CD4-positive, alpha-beta memory T cell (primary cell): ENCODE results near the gene RNASEH2C. TPM values are rescaled to one million over a fixed set of nuclear protein-coding genes. Genes with fewer than 3 reads are reported as not detected.
"Not testable (repeated sequence)": the region's sequence is repeated elsewhere in the genome, so short reads cannot be mapped to it uniquely, and the experiment has no call there.

Source experiments
- CTCF ChIA-PET: fragments of 350-600 bp; sonication (Branson Sonifier 250); formaldehyde crosslinking; loops from one replicate; lab custom pipeline; 2021; ENCODE audit warnings: inconsistent platforms; ENCODE audit not compliant: partially characterized antibody; lab: Charles Lee
- POLR2A ChIA-PET: fragments of 350-600 bp; sonication (Branson Sonifier 250); formaldehyde crosslinking; loops from one replicate; lab custom pipeline; 2021; ENCODE audit not compliant: partially characterized antibody; lab: Charles Lee
- DNase-seq, 5 donors: peaks; one replicate each; pipeline versions ENCODE4 v3.0.0 to v3.0.0-alpha.2; 2020 to 2022; ENCODE audit warnings: mixed read lengths in 1 of 5
- H3K27ac ChIP-seq: one replicate; pipeline ENCODE4 v1.7.0; 2013; ENCODE audit warnings: low read depth, low read length
- H3K27me3 ChIP-seq: 2 replicates; pipeline ENCODE4 v1.7.0; 2013; ENCODE audit warnings: mild to moderate bottlenecking, low read length, moderate library complexity; ENCODE audit not compliant: insufficient read depth
- H3K36me3 ChIP-seq: 2 replicates; pipeline ENCODE4 v1.7.0; 2013; ENCODE audit warnings: mild to moderate bottlenecking, low read length, moderate library complexity; ENCODE audit not compliant: insufficient read depth
- H3K4me1 ChIP-seq: 2 replicates; pipeline ENCODE4 v1.7.0; 2013; ENCODE audit warnings: mild to moderate bottlenecking, low read length, moderate library complexity; ENCODE audit not compliant: insufficient read depth
- H3K4me3 ChIP-seq, 2 donors: one replicate each; pipeline ENCODE4 v1.7.0; 2013; ENCODE audit warnings: low read length in 2 of 2, mild to moderate bottlenecking in 1 of 2
- H3K9me3 ChIP-seq, 2 donors: one replicate each; pipeline ENCODE4 v1.7.0; 2013; ENCODE audit warnings: low read length in 2 of 2, control low read depth in 1 of 2; ENCODE audit not compliant: control insufficient read depth in 1 of 2
- H3K27ac Mint-ChIP-seq, 7 donors: one replicate each; pipeline ENCODE4 v1.8.0; 2020 to 2021; ENCODE audit warnings: mixed read lengths in 7 of 7, mild to moderate bottlenecking in 6 of 7, inconsistent platforms in 3 of 7, moderate library complexity in 3 of 7
- H3K27me3 Mint-ChIP-seq, 2 donors: one replicate each; pipeline ENCODE4 v1.8.0; 2020 to 2021; ENCODE audit warnings: mixed read lengths in 2 of 2
- H3K36me3 Mint-ChIP-seq, 2 donors: one replicate each; pipeline ENCODE4 v1.8.0; 2020 to 2021; ENCODE audit warnings: mixed read lengths in 2 of 2, inconsistent platforms in 1 of 2, mild to moderate bottlenecking in 1 of 2
- H3K4me1 Mint-ChIP-seq, 4 donors: one replicate each; pipeline ENCODE4 v1.8.0; 2020 to 2021; ENCODE audit warnings: mixed read lengths in 4 of 4, mild to moderate bottlenecking in 1 of 4
- H3K4me3 Mint-ChIP-seq, 8 donors: one replicate each; pipeline ENCODE4 v1.8.0; 2020 to 2021; ENCODE audit warnings: mixed read lengths in 8 of 8, mild to moderate bottlenecking in 7 of 8, moderate library complexity in 6 of 8, inconsistent platforms in 3 of 8
- H3K9me3 Mint-ChIP-seq, 8 donors: one replicate each; pipeline ENCODE4 v1.8.0; 2020 to 2021; ENCODE audit warnings: mixed read lengths in 8 of 8, mild to moderate bottlenecking in 5 of 8, inconsistent platforms in 3 of 8, moderate library complexity in 1 of 8
- intact Hi-C: fragments of 100-400 bp; cut with micrococcal nuclease; formaldehyde crosslinking; loops from one replicate; pipeline ENCODE4 v1.15.1; 2023
- polyA plus RNA-seq, 2 donors: library from polyadenylated mRNA; unstranded; fragments of 300-500 nt; fragmentation: Illumina TruSeq; gene quantifications; one replicate each; pipeline ENCODE4 v1.2.3, GENCODE V29; 2021
- total RNA-seq, 2 experiments: library from RNA; stranded (reverse); gene quantifications; one replicate each; pipeline ENCODE4 v1.2.3, GENCODE V29; 2021

The RNASEH2C gene
- total and polyA plus RNA-seq, 4 experiments from 2014 or later: 61.4 to 74.2 (median 69.4) TPM

DNA sequence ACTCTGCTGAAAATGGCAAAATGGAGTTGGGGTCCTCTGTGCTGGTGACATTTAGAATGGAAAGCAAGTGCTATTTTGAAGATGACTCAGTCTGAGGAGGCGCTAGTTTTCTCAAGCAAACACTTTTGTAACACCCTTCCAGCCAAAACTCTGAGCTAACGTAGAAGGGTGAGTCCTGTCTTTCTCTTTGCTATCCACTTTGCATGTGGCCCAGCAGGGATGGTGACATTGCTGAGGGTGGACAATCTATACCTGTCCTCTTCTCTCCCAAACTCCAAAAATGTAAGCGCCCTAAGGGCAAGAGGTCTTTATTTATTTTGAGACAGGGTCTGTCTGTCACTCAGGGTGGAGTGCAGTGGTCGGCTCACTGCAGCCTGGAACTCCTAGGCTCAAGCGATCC is 12.1 kb downstream of the RNASEH2C start:
- Histone ChIP-seq H3K4me1 (peaks cover 16% of the 10 kb centered on the region), H3K27me3 (no peaks in the 10 kb centered on the region), H3K9me3 (no peaks in the 10 kb centered on the region), H3K36me3 (peaks cover 5% of the 10 kb centered on the region), H3K27ac (no peak overlapping the region), H3K4me3 (no peak overlapping the region)
- Mint-ChIP-seq H3K36me3 (peaks cover 0 to 11% of the 10 kb centered on the region in 2 donors), H3K27ac (peak overlapping the region in 1 of 7 donors; percentile 50), H3K4me3 (peak overlapping the region in 1 of 8 donors; percentile 7), H3K27me3 (peaks cover 0 to 2% of the 10 kb centered on the region in 2 donors), H3K9me3 (peaks cover 0 to 2% (median 0%) of the 10 kb centered on the region in 8 donors), H3K4me1 (peaks cover 5 to 27% (median 11%) of the 10 kb centered on the region in 4 donors)
- ChIA-PET POLR2A (no interaction called here), CTCF (interaction anchor here (1.5 kb wide), 1 partner anchor 83 kb away, joined by 6 read pairs; no protein-coding TSS in a partner anchor)
- DNase-seq: no peak
- intact Hi-C loops: no loop called here

GRCh38 chr11:65707002-65707401 is 13.6 kb downstream of the RNASEH2C start:
- H3K36me3 Mint-ChIP-seq, intact Hi-C loops, H3K4me1 ChIP-seq, H3K27me3 ChIP-seq, DNase-seq, H3K27ac ChIP-seq, H3K27me3 Mint-ChIP-seq, POLR2A ChIA-PET, H3K9me3 ChIP-seq, H3K36me3 ChIP-seq, H3K9me3 Mint-ChIP-seq, H3K4me3 ChIP-seq: not testable (repeated sequence)
- CTCF ChIA-PET: interaction anchor here (0.9 to 3.2 kb wide), 4 partner anchors 81 to 316 kb away, joined by 3 to 19 read pairs (median 8); no protein-coding TSS in a partner anchor
- H3K4me3 Mint-ChIP-seq: peak overlapping the region in 2 of 8 donors; percentile 5 to 23
- H3K4me1 Mint-ChIP-seq: peaks cover 2 to 15% (median 4%) of the 10 kb centered on the region in 4 donors
- H3K27ac Mint-ChIP-seq: peak overlapping the region in 2 of 7 donors; percentile 57 to 60

DNA sequence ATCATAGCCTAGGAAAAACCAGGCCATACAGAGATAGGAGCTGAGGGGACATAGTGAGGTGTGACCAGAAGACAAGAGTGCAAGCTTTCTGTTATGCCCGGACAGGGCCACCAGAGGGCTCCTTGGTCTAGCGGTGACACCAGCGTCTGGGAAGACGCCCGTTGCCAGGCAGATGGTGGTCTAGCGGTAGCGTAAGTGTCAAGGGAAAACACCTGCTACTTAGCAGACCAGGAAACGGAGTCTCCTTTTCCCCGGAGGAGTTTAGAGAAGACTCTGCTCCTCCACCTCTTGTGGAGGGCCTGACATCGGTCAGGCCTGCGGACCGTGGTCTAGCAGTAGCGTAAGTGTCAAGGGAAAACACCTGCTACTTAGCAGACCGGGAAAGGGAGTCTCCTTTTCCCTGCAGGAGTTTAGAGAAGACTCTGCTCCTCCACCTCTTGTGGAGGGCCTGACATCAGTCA is 14.3 kb downstream of the RNASEH2C start:
- H3K9me3 ChIP-seq, H3K27ac ChIP-seq, H3K4me1 ChIP-seq, H3K4me3 ChIP-seq, H3K36me3 Mint-ChIP-seq, H3K36me3 ChIP-seq, H3K27me3 Mint-ChIP-seq, H3K9me3 Mint-ChIP-seq, H3K27me3 ChIP-seq, POLR2A ChIA-PET, H3K27ac Mint-ChIP-seq: not testable (repeated sequence)
- intact Hi-C loops: loop anchor here (1.0 kb wide), 3 partner anchors 80 to 283 kb away; no protein-coding TSS in a partner anchor
- DNase-seq: peak; percentile 65 to 84 (median 67)
- Mint-ChIP-seq H3K4me1 (peaks cover 0 to 10% (median 0%) of the 10 kb centered on the region in 4 donors), H3K4me3 (peak overlapping the region in 4 of 8 donors; percentile 26 to 71 (median 40))
- CTCF ChIA-PET: interaction anchor here (0.6 to 3.2 kb wide), 11 partner anchors 13 to 475 kb away, joined by 3 to 19 read pairs (median 4); no protein-coding TSS in a partner anchor

DNA sequence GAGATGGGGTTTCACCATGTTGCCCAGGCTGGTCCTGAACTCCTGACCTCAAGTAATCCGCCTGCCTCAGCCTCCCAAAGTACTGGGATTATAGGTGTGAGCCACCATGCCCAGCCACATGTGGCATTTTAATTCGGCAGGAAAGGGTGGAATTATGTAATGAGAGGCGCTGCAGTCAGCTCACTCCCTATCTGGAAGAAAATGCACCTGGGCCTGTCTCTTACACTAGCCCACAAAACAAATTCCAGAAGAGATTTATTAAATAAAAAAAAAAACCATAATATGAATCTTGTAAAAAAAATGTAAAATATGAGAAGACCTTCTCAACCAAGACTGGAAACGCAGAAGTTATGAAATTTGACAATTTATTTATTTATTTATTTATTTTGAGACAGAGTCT is 16.8 kb downstream of the RNASEH2C start:
- no peaks in the 10 kb centered on the region for H3K36me3 Mint-ChIP-seq
- Histone ChIP-seq H3K9me3 (no peaks in the 10 kb centered on the region), H3K36me3 (no peaks in the 10 kb centered on the region), H3K4me1 (no peaks in the 10 kb centered on the region), H3K4me3 (no peak overlapping the region), H3K27me3 (no peaks in the 10 kb centered on the region), H3K27ac (no peak overlapping the region)
- no peak for DNase-seq
- ChIA-PET CTCF (interaction anchor here (0.6 to 3.2 kb wide), 6 partner anchors 8 to 319 kb away, joined by 3 to 19 read pairs (median 10); partner anchors contain the start of genes AP5B1 and KAT5), POLR2A (no interaction called here)
- intact Hi-C loops: no loop called here
- no peaks in the 10 kb centered on the region for H3K9me3 Mint-ChIP-seq
- H3K27ac Mint-ChIP-seq: no peak overlapping the region
- peaks cover 1 to 7% of the 10 kb centered on the region in 2 donors for H3K27me3 Mint-ChIP-seq
- H3K4me1 Mint-ChIP-seq: peaks cover 0 to 10% (median 0%) of the 10 kb centered on the region in 4 donors
- no peak overlapping the region for H3K4me3 Mint-ChIP-seq

DNA sequence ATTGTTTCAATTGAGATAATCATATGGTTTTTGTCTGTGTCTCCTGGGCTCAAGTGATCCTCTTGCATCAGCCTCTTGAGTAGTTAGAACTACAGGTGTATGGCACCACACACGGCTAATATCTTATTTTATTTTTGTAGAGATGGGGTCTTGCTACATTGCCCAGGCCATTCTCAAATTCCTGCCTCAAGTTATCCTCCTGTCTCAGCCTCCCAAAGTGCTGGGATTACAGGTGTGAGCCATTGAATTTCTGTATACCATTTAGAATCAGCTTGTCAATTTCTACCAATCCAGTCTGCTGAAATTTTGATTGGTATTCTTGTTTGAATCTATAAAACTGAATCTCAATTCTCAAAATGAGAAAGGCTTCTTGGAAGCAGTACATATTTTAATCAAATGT is 18.9 kb downstream of the RNASEH2C start:
- CTCF ChIA-PET: interaction anchor here (2.9 kb wide), 1 partner anchor 10 kb away, joined by 10 read pairs; the partner anchor contains the start of gene KAT5
- no peaks in the 10 kb centered on the region for H3K4me1 ChIP-seq
- Mint-ChIP-seq H3K4me3 (no peak overlapping the region), H3K36me3 (no peaks in the 10 kb centered on the region), H3K27ac (no peak overlapping the region), H3K4me1 (peaks cover 0 to 5% (median 0%) of the 10 kb centered on the region in 4 donors), H3K27me3 (peaks cover 1 to 7% of the 10 kb centered on the region in 2 donors), H3K9me3 (no peaks in the 10 kb centered on the region)
- POLR2A ChIA-PET: no interaction called here
- H3K27me3 ChIP-seq: no peaks in the 10 kb centered on the region
- H3K9me3 ChIP-seq: no peaks in the 10 kb centered on the region
- DNase-seq: no peak
- no peaks in the 10 kb centered on the region for H3K36me3 ChIP-seq
- intact Hi-C loops: no loop called here
- H3K4me3 ChIP-seq: no peak overlapping the region
- no peak overlapping the region for H3K27ac ChIP-seq

DNA sequence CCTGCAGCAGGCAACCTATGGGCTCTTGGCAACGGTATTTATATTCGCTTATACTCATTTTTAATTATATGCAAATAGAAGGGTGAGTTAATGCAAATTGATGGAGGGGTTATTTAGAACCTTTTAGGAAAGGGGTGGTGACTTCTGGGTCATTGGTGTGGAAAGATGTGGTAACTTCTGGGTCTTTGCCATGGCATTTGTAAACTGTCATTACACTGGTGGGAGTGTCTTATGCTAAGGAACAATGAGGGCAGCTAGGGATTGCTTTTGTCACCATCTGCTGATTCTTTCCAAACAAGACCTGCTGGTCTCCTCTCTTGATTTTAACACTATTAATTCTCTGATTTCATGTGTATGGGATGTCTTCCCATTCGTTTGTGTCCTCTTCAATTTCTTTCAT is 20.2 kb downstream of the RNASEH2C start:
- intact Hi-C loops: no loop called here
- Histone ChIP-seq H3K4me3 (no peak overlapping the region), H3K4me1 (no peaks in the 10 kb centered on the region), H3K9me3 (no peaks in the 10 kb centered on the region), H3K27me3 (no peaks in the 10 kb centered on the region), H3K27ac (no peak overlapping the region), H3K36me3 (no peaks in the 10 kb centered on the region)
- Mint-ChIP-seq H3K27me3 (peaks cover 1 to 7% of the 10 kb centered on the region in 2 donors), H3K36me3 (no peaks in the 10 kb centered on the region), H3K9me3 (no peaks in the 10 kb centered on the region), H3K4me3 (no peak overlapping the region), H3K27ac (no peak overlapping the region), H3K4me1 (no peaks in the 10 kb centered on the region)
- POLR2A ChIA-PET: no interaction called here
- CTCF ChIA-PET: no interaction called here
- no peak for DNase-seq

- intact Hi-C loops: no loop called here
- H3K4me3 Mint-ChIP-seq: no peak overlapping the region
Measured at GRCh38 chr11:65699306-65699705, 21.3 kb downstream of the RNASEH2C start.

More at GRCh38 chr11:65699306-65699705, 21.3 kb downstream of the RNASEH2C start:
- no peak overlapping the region for H3K27ac Mint-ChIP-seq
- peaks cover 1 to 5% of the 10 kb centered on the region in 2 donors for H3K27me3 Mint-ChIP-seq
- H3K36me3 Mint-ChIP-seq: no peaks in the 10 kb centered on the region
- Histone ChIP-seq H3K36me3 (no peaks in the 10 kb centered on the region), H3K9me3 (no peaks in the 10 kb centered on the region), H3K4me3 (no peak overlapping the region), H3K27ac (no peak overlapping the region), H3K4me1 (no peaks in the 10 kb centered on the region), H3K27me3 (no peaks in the 10 kb centered on the region)
- ChIA-PET POLR2A (no interaction called here), CTCF (no interaction called here)
- no peaks in the 10 kb centered on the region for H3K4me1 Mint-ChIP-seq
- no peak for DNase-seq
- no peaks in the 10 kb centered on the region for H3K9me3 Mint-ChIP-seq
